Keratinocyte (primary cell): ENCODE results near the gene PRKCE. TPM values are rescaled to one million over a fixed set of nuclear protein-coding genes. Genes with fewer than 3 reads are reported as not detected.

Experiments
- DNase-seq: peaks from one replicate; pipeline ENCODE4 v3.0.0-alpha.2; 2011; ENCODE audit warnings: low read depth, missing footprints, low spot score
- FAIRE-seq: peaks from 2 replicates; lab custom pipeline; 2011; peaks lifted over from hg19 to GRCh38; lab: Jason Lieb, UNC
- H2AFZ ChIP-seq: 2 replicates; pipeline ENCODE4 v1.6.0; 2012; ENCODE audit warnings: low read length, control low read depth, inconsistent platforms; ENCODE audit not compliant: control insufficient read depth
- H3K27ac ChIP-seq: 2 replicates; pipeline ENCODE4 v1.5.1; 2011; ENCODE audit warnings: low read length; ENCODE audit not compliant: control insufficient read depth, insufficient read depth
- H3K27me3 ChIP-seq: 3 replicates; pipeline ENCODE4 v1.6.0; 2011; ENCODE audit warnings: low read length; ENCODE audit not compliant: control insufficient read depth, insufficient read depth; ENCODE audit errors: extremely low read depth
- H3K36me3 ChIP-seq, 2 experiments: 2 replicates in 1 of 2; 3 replicates in 1 of 2; pipeline ENCODE4 v1.5.1; 2011; ENCODE audit warnings: low read length in 2 of 2, mild to moderate bottlenecking in 1 of 2; ENCODE audit not compliant: control insufficient read depth in 2 of 2, insufficient read depth in 2 of 2; ENCODE audit errors: extremely low read depth in 1 of 2
- H3K4me1 ChIP-seq: 3 replicates; pipeline ENCODE4 v1.5.1; 2011; ENCODE audit warnings: low read length; ENCODE audit not compliant: control insufficient read depth, insufficient read depth; ENCODE audit errors: extremely low read depth
- H3K4me2 ChIP-seq: 3 replicates; pipeline ENCODE4 v1.6.0; 2011; ENCODE audit warnings: low read depth, low read length; ENCODE audit not compliant: control insufficient read depth, insufficient read depth; ENCODE audit errors: extremely low read depth
- H3K4me3 ChIP-seq, 3 experiments: fragments of 200-600 bp in 1 of 3; sonication (generic) in 1 of 3; 2 replicates in 2 of 3; 3 replicates in 1 of 3; pipeline ENCODE4 v1.5.1; 2011 to 2016; ENCODE audit warnings: low read length in 3 of 3, mild to moderate bottlenecking in 3 of 3, control low read depth in 2 of 3, inconsistent platforms in 1 of 3, low read depth in 1 of 3, mixed read lengths in 1 of 3, mixed run types in 1 of 3, moderate library complexity in 1 of 3; ENCODE audit not compliant: control insufficient read depth in 2 of 3, insufficient read depth in 2 of 3; ENCODE audit errors: extremely low read depth in 1 of 3
- H3K79me2 ChIP-seq: 2 replicates; pipeline ENCODE4 v1.6.0; 2012; ENCODE audit warnings: low read length; ENCODE audit not compliant: control insufficient read depth, insufficient read depth
- H3K9ac ChIP-seq: 3 replicates; pipeline ENCODE4 v1.6.0; 2011; ENCODE audit warnings: low read length; ENCODE audit not compliant: control insufficient read depth, insufficient read depth; ENCODE audit errors: extremely low read depth
- H3K9me1 ChIP-seq: 3 replicates; pipeline ENCODE4 v1.6.0; 2011; ENCODE audit warnings: low read length; ENCODE audit not compliant: control insufficient read depth, insufficient read depth; ENCODE audit errors: extremely low read depth
- H3K9me3 ChIP-seq: 2 replicates; pipeline ENCODE4 v1.5.1; 2012; ENCODE audit warnings: low read depth, low read length; ENCODE audit not compliant: control insufficient read depth
- H4K20me1 ChIP-seq: 3 replicates; pipeline ENCODE4 v1.6.0; 2011; ENCODE audit warnings: low read length; ENCODE audit not compliant: control insufficient read depth, insufficient read depth; ENCODE audit errors: extremely low read depth
- EZH2 ChIP-seq: IDR thresholded peaks from one replicate; pipeline ENCODE4 v1.6.1; 2012; ENCODE audit warnings: inconsistent platforms, mild to moderate bottlenecking, low read length, moderate library complexity
- dilution Hi-C: fragments of 300-500 bp; cut with MboI; formaldehyde crosslinking; loops from one replicate; pipeline ENCODE4 v1.7.0; 2020; ENCODE audit warnings: low sequenced_read_pairs; ENCODE audit not compliant: extremely low pct_ligation_motif_present
- polyA plus RNA-seq, 5 experiments: library from polyadenylated mRNA; depleted of rRNA in 3 of 5; stranded (reverse) in 3 of 5; stranded (forward) in 1 of 5; unstranded in 1 of 5; fragments of >200 nt; gene quantifications; 1 replicate in 1 of 5; 2 replicates in 3 of 5; 3 replicates in 1 of 5; pipeline versions ENCODE4 v1.2.1 to v1.2.3, GENCODE V29; 2011 to 2012; ENCODE audit warnings: missing spikeins in 2 of 5, low read depth in 1 of 5, low replicate concordance in 1 of 5
- TF ChIP-seq, protein P1 (sequence below), 3 experiments: IDR thresholded peaks in 1 of 3; conservative IDR thresholded peaks in 1 of 3; optimal IDR thresholded peaks in 1 of 3; 2 replicates in 2 of 3; 3 replicates in 1 of 3; pipeline versions ENCODE3 to v1.5.1; 2011; ENCODE audit warnings: low read length in 3 of 3, mild to moderate bottlenecking in 3 of 3, moderate library complexity in 2 of 3, control low read depth in 1 of 3, inconsistent platforms in 1 of 3; ENCODE audit not compliant: insufficient read depth in 2 of 3; ENCODE audit errors: extremely low read depth in 1 of 3

Gene PRKCE
- polyA plus RNA-seq, 1 donor (not counting 4 experiments of a cell fraction or from before 2014, with no cell fraction given) = 2.0 TPM

DNA sequence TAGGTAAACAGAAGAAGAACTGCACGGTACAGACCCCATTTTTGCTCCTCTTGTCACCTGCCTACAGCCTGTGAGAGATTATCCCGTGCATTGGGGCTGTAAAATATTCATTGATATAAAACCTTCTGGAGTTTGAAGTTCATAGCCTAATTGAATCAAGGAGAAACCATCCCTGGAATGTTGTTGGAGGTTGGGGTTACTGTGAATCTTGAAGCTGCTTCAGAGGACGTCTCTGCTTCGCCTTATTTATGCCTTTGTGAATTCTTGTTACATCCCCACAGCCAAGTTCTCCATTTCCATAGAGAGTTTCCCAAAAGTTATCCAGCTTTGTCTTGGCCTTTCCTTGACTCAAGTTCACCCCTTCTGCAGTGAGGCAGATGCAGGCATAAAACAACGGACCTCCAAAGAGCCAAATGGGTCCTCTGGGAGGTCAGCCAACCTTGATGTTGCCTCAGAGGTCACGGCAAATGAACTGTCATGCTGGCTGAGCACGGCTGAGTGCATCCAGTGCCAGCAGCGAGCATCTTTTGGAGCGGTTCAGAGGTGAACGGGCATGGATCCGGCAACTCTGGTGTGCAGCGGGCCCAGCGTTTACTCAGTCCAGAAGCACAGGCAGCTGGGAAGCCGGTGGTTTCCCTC is 317.6 kb downstream of the PRKCE start:
- no peaks in the 10 kb centered on the region for H3K79me2 ChIP-seq
- no peaks in the 10 kb centered on the region for H4K20me1 ChIP-seq
- DNase-seq (no peak), FAIRE-seq (no peak)
- no peaks in the 10 kb centered on the region for H3K9me3 ChIP-seq
- dilution Hi-C loops = no loop called here
- no peak for TF ChIP-seq EZH2
- TF ChIP-seq, protein P1, sequence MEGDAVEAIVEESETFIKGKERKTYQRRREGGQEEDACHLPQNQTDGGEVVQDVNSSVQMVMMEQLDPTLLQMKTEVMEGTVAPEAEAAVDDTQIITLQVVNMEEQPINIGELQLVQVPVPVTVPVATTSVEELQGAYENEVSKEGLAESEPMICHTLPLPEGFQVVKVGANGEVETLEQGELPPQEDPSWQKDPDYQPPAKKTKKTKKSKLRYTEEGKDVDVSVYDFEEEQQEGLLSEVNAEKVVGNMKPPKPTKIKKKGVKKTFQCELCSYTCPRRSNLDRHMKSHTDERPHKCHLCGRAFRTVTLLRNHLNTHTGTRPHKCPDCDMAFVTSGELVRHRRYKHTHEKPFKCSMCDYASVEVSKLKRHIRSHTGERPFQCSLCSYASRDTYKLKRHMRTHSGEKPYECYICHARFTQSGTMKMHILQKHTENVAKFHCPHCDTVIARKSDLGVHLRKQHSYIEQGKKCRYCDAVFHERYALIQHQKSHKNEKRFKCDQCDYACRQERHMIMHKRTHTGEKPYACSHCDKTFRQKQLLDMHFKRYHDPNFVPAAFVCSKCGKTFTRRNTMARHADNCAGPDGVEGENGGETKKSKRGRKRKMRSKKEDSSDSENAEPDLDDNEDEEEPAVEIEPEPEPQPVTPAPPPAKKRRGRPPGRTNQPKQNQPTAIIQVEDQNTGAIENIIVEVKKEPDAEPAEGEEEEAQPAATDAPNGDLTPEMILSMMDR (optimal IDR thresholded peaks at IDR 0.05 in 1 of 3, IDR thresholded peaks at IDR 0.05 in 1 of 3, conservative IDR thresholded peaks at IDR 0.05 in 1 of 3; ENCODE audit: extremely low read depth in 1 of 3, insufficient read depth in 2 of 3, low read length in 3 of 3) = no peak
- H3K27ac ChIP-seq = no peak overlapping the region
- no peak overlapping the region for H3K4me2 ChIP-seq
- no peaks in the 10 kb centered on the region for H3K9me1 ChIP-seq
- H3K4me3 ChIP-seq = no peak overlapping the region
- H2AFZ ChIP-seq = no peak overlapping the region
- H3K36me3 ChIP-seq = no peaks in the 10 kb centered on the region
- H3K27me3 ChIP-seq = no peaks in the 10 kb centered on the region
- H3K9ac ChIP-seq = no peak overlapping the region
- peaks cover 8% of the 10 kb centered on the region for H3K4me1 ChIP-seq

GRCh38 chr2:45973426-45973825 is 322.0 kb downstream of the PRKCE start:
- Histone ChIP-seq H3K27me3 (no peaks in the 10 kb centered on the region), H3K9me1 (no peaks in the 10 kb centered on the region), H3K79me2 (no peaks in the 10 kb centered on the region), H3K4me1 (no peaks in the 10 kb centered on the region), H3K9me3 (no peaks in the 10 kb centered on the region), H3K4me2 (no peak overlapping the region), H3K9ac (no peak overlapping the region), H3K4me3 (no peak overlapping the region), H3K27ac (no peak overlapping the region), H4K20me1 (no peaks in the 10 kb centered on the region), H3K36me3 (no peaks in the 10 kb centered on the region), H2AFZ (no peak overlapping the region)
- FAIRE-seq = no peak
- TF ChIP-seq, protein P1 (optimal IDR thresholded peaks at IDR 0.05 in 1 of 3, IDR thresholded peaks at IDR 0.05 in 1 of 3, conservative IDR thresholded peaks at IDR 0.05 in 1 of 3; ENCODE audit: extremely low read depth in 1 of 3, insufficient read depth in 2 of 3, low read length in 3 of 3) = no peak
- no peak for TF ChIP-seq EZH2
- DNase-seq = no peak
- dilution Hi-C loops = no loop called here
